Gastrocnemius medialis (tissue), 4 donors: Measurements from ENCODE around the gene TGFBRAP1.

Experiments
- POLR2A ChIP-seq, 2 donors: fragments of 450-650 bp; IDR thresholded peaks; one replicate each; pipeline ENCODE4 v1.6.1; 2017; ENCODE audit warnings: antibody characterized with exemption in 2 of 2, mild to moderate bottlenecking in 2 of 2, moderate library complexity in 2 of 2
- TF ChIP-seq, protein P1 (sequence below), 5 experiments: fragments of 450-650 bp in 3 of 5; fragments of 200-600 bp in 2 of 5; sonication (generic) in 2 of 5; IDR thresholded peaks in 4 of 5; conservative IDR thresholded peaks in 1 of 5; 1 replicate in 4 of 5; 2 replicates in 1 of 5; pipeline ENCODE4 v1.5.1; 2016 to 2019; ENCODE audit warnings: antibody characterized with exemption in 5 of 5, mild to moderate bottlenecking in 3 of 5, moderate library complexity in 3 of 5

- TF ChIP-seq, protein P1, sequence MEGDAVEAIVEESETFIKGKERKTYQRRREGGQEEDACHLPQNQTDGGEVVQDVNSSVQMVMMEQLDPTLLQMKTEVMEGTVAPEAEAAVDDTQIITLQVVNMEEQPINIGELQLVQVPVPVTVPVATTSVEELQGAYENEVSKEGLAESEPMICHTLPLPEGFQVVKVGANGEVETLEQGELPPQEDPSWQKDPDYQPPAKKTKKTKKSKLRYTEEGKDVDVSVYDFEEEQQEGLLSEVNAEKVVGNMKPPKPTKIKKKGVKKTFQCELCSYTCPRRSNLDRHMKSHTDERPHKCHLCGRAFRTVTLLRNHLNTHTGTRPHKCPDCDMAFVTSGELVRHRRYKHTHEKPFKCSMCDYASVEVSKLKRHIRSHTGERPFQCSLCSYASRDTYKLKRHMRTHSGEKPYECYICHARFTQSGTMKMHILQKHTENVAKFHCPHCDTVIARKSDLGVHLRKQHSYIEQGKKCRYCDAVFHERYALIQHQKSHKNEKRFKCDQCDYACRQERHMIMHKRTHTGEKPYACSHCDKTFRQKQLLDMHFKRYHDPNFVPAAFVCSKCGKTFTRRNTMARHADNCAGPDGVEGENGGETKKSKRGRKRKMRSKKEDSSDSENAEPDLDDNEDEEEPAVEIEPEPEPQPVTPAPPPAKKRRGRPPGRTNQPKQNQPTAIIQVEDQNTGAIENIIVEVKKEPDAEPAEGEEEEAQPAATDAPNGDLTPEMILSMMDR (IDR thresholded peaks at IDR 0.05 in 4 of 5, conservative IDR thresholded peaks at IDR 0.05 in 1 of 5): no peak
- no peak for TF ChIP-seq POLR2A (IDR thresholded peaks at IDR 0.05)
These were observed 15.7 kb downstream of the TGFBRAP1 start for GRCh38 chr2:105313877-105314276.
